PC-9 (cell line): ENCODE measurements around the gene EEF1AKMT3. TPM values are rescaled to one million over a fixed set of nuclear protein-coding genes. Genes with fewer than 3 reads are reported as not detected.

Experiments used
- BruUV-seq: library from RNA; stranded (reverse); fragments of 400-500 nt; replicated peaks from 2 replicates; lab custom pipeline; 2021; lab: Mats Ljungman, UMichigan
- CTCF ChIA-PET: fragments of 300-600 bp; sonication (Branson Sonifier 250); formaldehyde crosslinking; loops from one replicate; lab custom pipeline; 2022; ENCODE audit warnings: antibody characterized with exemption; lab: Charles Lee
- POLR2A ChIA-PET: fragments of 300-600 bp; sonication (Branson Sonifier 250); formaldehyde crosslinking; loops from one replicate; lab custom pipeline; 2022; ENCODE audit warnings: antibody characterized with exemption; ENCODE audit not compliant: unreplicated experiment; lab: Charles Lee
- DNase-seq, 2 experiments: peaks; one replicate each; pipeline versions ENCODE4 v3.0.0 to v3.0.0-alpha.2; 2015 to 2022; ENCODE audit warnings: mixed read lengths in 1 of 2
- H2AFZ ChIP-seq: fragments of 200-600 bp; sonication (generic); 2 replicates; pipeline ENCODE4 v1.8.1; 2017; ENCODE audit warnings: antibody characterized with exemption
- H3F3A ChIP-seq: fragments of 200-600 bp; sonication (generic); 2 replicates; pipeline ENCODE4 v1.8.1; 2017; ENCODE audit warnings: antibody characterized with exemption, mild to moderate bottlenecking, low read depth; ENCODE audit not compliant: insufficient read depth
- H3K27ac ChIP-seq: fragments of 200-600 bp; sonication (generic); 2 replicates; pipeline ENCODE4 v1.6.1; 2016; ENCODE audit warnings: mixed run types
- H3K27me3 ChIP-seq: fragments of 200-600 bp; sonication (generic); 2 replicates; pipeline ENCODE4 v1.6.1; 2016; ENCODE audit warnings: low read depth, mixed run types; ENCODE audit not compliant: insufficient read depth
- H3K36me3 ChIP-seq: fragments of 200-600 bp; sonication (generic); 2 replicates; pipeline ENCODE4 v1.6.1; 2016; ENCODE audit warnings: low read depth, mixed run types
- H3K4me1 ChIP-seq: fragments of 200-600 bp; sonication (generic); replicated peaks from 2 replicates; pipeline ENCODE4 v1.6.1; 2016; ENCODE audit warnings: mixed run types; ENCODE audit not compliant: insufficient read depth
- H3K4me2 ChIP-seq: fragments of 200-600 bp; sonication (generic); 2 replicates; pipeline ENCODE4 v1.6.1; 2017; ENCODE audit warnings: mixed run types
- H3K4me3 ChIP-seq: fragments of 200-600 bp; sonication (generic); 2 replicates; pipeline ENCODE4 v1.6.1; 2016; ENCODE audit warnings: mixed run types
- H3K79me2 ChIP-seq: fragments of 200-600 bp; sonication (generic); 2 replicates; pipeline ENCODE4 v1.6.1; 2017; ENCODE audit warnings: low read depth, mixed run types
- H3K9me2 ChIP-seq: fragments of 200-600 bp; sonication (generic); 2 replicates; pipeline ENCODE4 v1.8.1; 2017; ENCODE audit warnings: mild to moderate bottlenecking; ENCODE audit not compliant: insufficient read depth
- H3K9me3 ChIP-seq: fragments of 200-600 bp; sonication (generic); 2 replicates; pipeline ENCODE4 v1.8.1; 2016; ENCODE audit warnings: low read depth; ENCODE audit not compliant: insufficient read depth
- H4K20me1 ChIP-seq: fragments of 200-600 bp; sonication (generic); 2 replicates; pipeline ENCODE4 v1.8.1; 2017; ENCODE audit not compliant: insufficient read depth
- EZH2 ChIP-seq: fragments of 200-600 bp; sonication (generic); IDR thresholded peaks from 2 replicates; pipeline ENCODE4 v1.8.0; 2017; ENCODE audit warnings: antibody characterized with exemption, low read depth
- intact Hi-C: fragments of 100-400 bp; cut with micrococcal nuclease; formaldehyde crosslinking; loops from one replicate; pipeline ENCODE4 v1.10.0; 2022; ENCODE audit not compliant: unreplicated experiment
- total RNA-seq: library from RNA; stranded (reverse); gene quantifications from 2 replicates; pipeline ENCODE4 v1.2.3, GENCODE V29; 2021
- TF ChIP-seq, protein P1 (sequence below): fragments of 200-600 bp; sonication (generic); conservative IDR thresholded peaks from 2 replicates; pipeline ENCODE4 v1.6.1; 2017; ENCODE audit warnings: mixed run types, antibody characterized with exemption, mild to moderate bottlenecking, moderate library complexity

EEF1AKMT3 gene
- total RNA-seq, 1 experiment from 2014 or later, result 13.1 TPM

DNA sequence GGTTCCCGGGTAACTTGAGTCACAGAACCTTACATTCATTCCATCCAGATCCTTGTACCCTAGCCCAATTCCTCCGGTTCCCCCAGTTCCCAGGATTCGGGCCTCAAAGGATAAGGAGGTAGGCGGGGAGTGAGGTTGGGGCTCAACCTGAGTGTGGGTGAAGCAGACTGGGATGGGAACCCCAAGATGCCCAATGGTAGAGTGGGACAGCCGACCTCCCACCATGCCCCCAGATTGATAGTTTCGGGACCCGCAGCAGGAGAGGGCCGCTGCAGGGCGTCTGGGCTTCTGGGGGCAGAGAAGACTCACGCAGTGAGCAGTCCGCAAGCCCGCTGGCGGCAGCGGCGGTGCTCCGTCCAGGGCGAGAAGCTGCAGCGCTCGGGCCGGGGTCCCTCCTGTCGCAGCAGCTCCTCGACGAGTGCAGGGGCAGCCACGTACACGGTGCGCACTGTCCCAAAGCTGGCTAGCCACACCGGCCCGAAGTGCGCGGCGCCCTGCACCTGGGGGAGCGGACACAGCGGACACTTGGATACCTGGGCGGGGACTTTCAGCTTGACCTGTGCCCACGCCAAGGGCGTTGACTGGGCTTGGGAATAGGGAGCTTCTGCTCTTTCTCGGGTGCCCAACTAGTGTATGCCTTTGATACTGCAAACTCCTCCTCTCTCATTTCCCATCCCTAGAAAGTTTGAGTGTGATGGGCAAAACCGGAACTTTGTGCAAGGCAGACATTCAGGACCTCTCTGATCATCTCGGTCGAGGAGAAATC, 6.5 kb upstream of the EEF1AKMT3 start:
- H3K4me2 ChIP-seq, result peak overlapping the region; percentile 51
- no peak overlapping the region for H3K4me3 ChIP-seq
- peaks cover 4% of the 10 kb centered on the region; the same call in 1 of the 2 replicates for H3F3A ChIP-seq
- H4K20me1 ChIP-seq, result no peaks in the 10 kb centered on the region; the same call in 1 of the 2 replicates
- BruUV-seq, result no TSS peak
- no peaks in the 10 kb centered on the region for H3K36me3 ChIP-seq
- H3K9me3 ChIP-seq, result no peaks in the 10 kb centered on the region
- no peaks in the 10 kb centered on the region for H3K9me2 ChIP-seq
- DNase-seq, result peak in 1 of 2 experiments; percentile 25
- CTCF ChIA-PET, result interaction anchor here (0.8 kb wide), 1 partner anchor 131 kb away, joined by 3 read pairs; no protein-coding TSS in a partner anchor
- TF ChIP-seq EZH2, result no peak
- TF ChIP-seq, protein P1, sequence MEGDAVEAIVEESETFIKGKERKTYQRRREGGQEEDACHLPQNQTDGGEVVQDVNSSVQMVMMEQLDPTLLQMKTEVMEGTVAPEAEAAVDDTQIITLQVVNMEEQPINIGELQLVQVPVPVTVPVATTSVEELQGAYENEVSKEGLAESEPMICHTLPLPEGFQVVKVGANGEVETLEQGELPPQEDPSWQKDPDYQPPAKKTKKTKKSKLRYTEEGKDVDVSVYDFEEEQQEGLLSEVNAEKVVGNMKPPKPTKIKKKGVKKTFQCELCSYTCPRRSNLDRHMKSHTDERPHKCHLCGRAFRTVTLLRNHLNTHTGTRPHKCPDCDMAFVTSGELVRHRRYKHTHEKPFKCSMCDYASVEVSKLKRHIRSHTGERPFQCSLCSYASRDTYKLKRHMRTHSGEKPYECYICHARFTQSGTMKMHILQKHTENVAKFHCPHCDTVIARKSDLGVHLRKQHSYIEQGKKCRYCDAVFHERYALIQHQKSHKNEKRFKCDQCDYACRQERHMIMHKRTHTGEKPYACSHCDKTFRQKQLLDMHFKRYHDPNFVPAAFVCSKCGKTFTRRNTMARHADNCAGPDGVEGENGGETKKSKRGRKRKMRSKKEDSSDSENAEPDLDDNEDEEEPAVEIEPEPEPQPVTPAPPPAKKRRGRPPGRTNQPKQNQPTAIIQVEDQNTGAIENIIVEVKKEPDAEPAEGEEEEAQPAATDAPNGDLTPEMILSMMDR, result no peak
- peaks cover 33% of the 10 kb centered on the region for H3K27me3 ChIP-seq
- H2AFZ ChIP-seq, result no peak overlapping the region
- POLR2A ChIA-PET, result interaction anchor here (0.5 kb wide), 1 partner anchor 12 kb away, joined by 6 read pairs; no protein-coding TSS in a partner anchor
- peaks cover 6% of the 10 kb centered on the region; the same call in 1 of the 2 replicates for H3K79me2 ChIP-seq
- intact Hi-C loops, result no loop called here
- H3K4me1 ChIP-seq, result no peaks in the 10 kb centered on the region; the same call in 1 of the 2 replicates
- no peak overlapping the region for H3K27ac ChIP-seq

DNA sequence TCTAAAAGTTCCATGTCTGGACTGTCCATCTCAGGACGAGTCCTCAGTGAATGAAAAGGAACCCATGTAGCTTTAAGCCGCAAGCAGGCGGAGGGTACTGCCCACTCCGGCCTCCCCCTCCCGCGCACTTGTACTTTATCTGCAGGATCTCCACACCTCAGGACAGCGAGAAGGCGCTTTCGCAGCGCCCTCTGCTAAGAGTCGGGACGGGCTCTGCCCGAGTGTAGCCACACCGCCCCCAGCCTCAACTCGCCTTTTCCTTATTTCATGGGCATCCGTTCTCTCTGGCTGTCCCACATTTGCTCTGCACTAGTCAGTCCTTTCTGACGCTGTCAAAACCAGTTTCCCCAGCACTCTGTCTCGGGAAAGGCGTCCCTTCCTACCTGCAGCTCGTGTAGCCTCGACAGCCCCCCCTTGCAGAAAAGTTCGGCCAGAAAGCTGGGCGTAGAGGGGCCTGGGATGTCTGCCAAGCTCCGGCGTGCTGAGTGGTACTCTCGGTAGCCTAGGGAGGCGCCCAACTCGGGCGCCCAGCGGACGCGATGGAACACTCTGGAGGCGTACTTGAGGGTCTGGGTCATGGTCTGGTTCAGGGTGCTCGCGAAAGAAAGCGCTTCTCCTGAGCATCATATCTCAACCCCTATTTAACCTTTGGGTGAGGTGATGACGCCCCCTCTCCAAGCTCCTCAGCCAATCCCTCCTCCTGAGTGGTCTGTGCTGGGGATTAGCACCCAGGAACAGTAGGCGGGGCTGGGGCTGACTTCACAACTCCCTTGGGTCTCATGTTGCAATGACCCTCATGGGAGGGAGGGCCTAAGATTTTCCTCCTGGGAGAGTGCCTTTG, 5.7 kb upstream of the EEF1AKMT3 start, which contains the start of gene CYP27B1:
Gene CYP27B1, minus strand, starts transcription at position 615 of the 841 bp plus-strand sequence. Its CDS starts 37 bp downstream, at position 578.
- Histone ChIP-seq H3K9me2 (no peaks in the 10 kb centered on the region), H3K4me3 (no peak within 1 kb of the TSS), H2AFZ (no peak within 1 kb of the TSS), H3K4me1 (no peaks in the 10 kb centered on the region; the same call in 1 of the 2 replicates), H3K27ac (no peak within 1 kb of the TSS), H3K36me3 (no peaks in the 10 kb centered on the region), H3K79me2 (peaks cover 11% of the 10 kb centered on the region; the same call in 1 of the 2 replicates), H3F3A (peaks cover 4% of the 10 kb centered on the region; the same call in 1 of the 2 replicates), H3K27me3 (peaks cover 33% of the 10 kb centered on the region), H3K9me3 (no peaks in the 10 kb centered on the region), H3K4me2 (no peak within 1 kb of the TSS; the same call in 1 of the 2 replicates), H4K20me1 (no peaks in the 10 kb centered on the region; the same call in 1 of the 2 replicates)
- no TSS peak for BruUV-seq
- DNase-seq, result no peak
- CTCF ChIA-PET, result interaction anchor here (0.8 kb wide), 1 partner anchor 130 kb away, joined by 3 read pairs; no protein-coding TSS in a partner anchor
- no peak for TF ChIP-seq EZH2
- TF ChIP-seq, protein P1, result no peak
- POLR2A ChIA-PET, result interaction anchor here (0.5 to 0.7 kb wide), 2 partner anchors 13 to 48 kb away, joined by 4 to 6 read pairs; no protein-coding TSS in a partner anchor
- intact Hi-C loops, result no loop called here

DNA sequence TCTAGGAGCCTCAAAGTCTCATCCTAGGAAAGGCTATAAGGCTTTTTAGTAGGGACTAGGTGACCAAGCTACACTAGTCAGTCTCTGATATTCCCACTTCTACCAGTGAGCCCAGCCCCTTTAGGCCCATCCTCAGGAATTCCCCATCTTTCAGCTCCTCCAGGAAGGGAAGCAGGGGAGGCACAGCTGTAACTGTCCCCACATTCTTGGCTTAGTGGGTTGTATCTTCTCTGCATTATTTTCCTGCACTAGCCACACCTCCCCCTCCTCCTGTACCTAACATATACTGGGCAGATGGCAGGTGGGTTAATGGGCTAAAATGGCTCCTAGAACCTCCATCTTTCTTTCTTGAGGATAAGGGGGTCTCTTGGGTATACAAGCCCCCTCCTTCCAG, 5.1 kb upstream of the EEF1AKMT3 start:
- H3F3A ChIP-seq, result peaks cover 6% of the 10 kb centered on the region; the same call in 1 of the 2 replicates
- H3K4me2 ChIP-seq, result no peak overlapping the region
- CTCF ChIA-PET, result no interaction called here
- H2AFZ ChIP-seq, result no peak overlapping the region
- intact Hi-C loops, result no loop called here
- H3K9me3 ChIP-seq, result no peaks in the 10 kb centered on the region
- no peaks in the 10 kb centered on the region for H3K36me3 ChIP-seq
- no peaks in the 10 kb centered on the region for H3K9me2 ChIP-seq
- no peak overlapping the region for H3K27ac ChIP-seq
- no peaks in the 10 kb centered on the region; the same call in 1 of the 2 replicates for H3K4me1 ChIP-seq
- no peak for DNase-seq
- H4K20me1 ChIP-seq, result no peaks in the 10 kb centered on the region; the same call in 1 of the 2 replicates
- H3K79me2 ChIP-seq, result peaks cover 11% of the 10 kb centered on the region; the same call in 1 of the 2 replicates
- peaks cover 33% of the 10 kb centered on the region for H3K27me3 ChIP-seq
- POLR2A ChIA-PET, result interaction anchor here (0.5 kb wide), 1 partner anchor 23 kb away, joined by 15 read pairs; the partner anchor contains the start of gene TSPAN31
- H3K4me3 ChIP-seq, result no peak overlapping the region
- TF ChIP-seq, protein P1, result no peak
- TF ChIP-seq EZH2, result no peak
- no TSS peak for BruUV-seq
